ENCODE results near the gene TPPP. TPM values are rescaled to one million over a fixed set of nuclear protein-coding genes. Genes with fewer than 3 reads are reported as not detected.
"Not testable (repeated sequence)": the region's sequence is repeated elsewhere in the genome, so short reads cannot be mapped to it uniquely, and the experiment has no call there.

Gene TPPP
- total and polyA plus RNA-seq, 2 experiments from 2014 or later = 3.7 to 7.7 TPM

GRCh38 chr5:691817-692528, 1.2 kb downstream of the TPPP start:
- DNase-seq (ENCODE audit: low read depth in 1 of 2, low spot score in 1 of 2) = no peak
- H3K36me3 ChIP-seq = no peaks in the 10 kb centered on the region

DNA sequence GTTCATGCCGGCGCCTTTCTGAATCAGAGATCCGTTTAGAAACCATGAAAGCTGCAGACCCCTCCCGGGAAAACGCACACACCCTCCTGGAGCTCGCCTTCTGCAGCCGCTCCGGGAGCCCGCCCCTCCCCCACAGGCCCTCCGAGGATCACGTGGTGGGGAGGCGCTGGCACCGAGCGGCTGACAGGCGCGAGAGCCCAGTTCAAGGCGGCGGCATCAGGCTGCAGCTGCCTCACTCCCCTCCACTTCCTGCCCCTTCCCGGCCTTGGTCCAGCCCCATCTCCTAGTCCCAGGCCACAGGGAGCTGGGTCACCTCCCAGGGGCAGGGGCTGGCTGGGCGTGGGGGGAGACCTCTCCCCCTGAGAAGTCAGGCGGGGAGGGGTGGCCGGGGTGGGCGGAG, 2.1 kb downstream of the TPPP start:
- not testable (repeated sequence) for H3K27ac ChIP-seq; H3K27me3 ChIP-seq; H3K4me1 ChIP-seq (ENCODE audit: low read depth); DNase-seq (ENCODE audit: low read depth in 1 of 2, low spot score in 1 of 2); H3K4me3 ChIP-seq; H3K9me3 ChIP-seq (ENCODE audit: low read depth); H3K36me3 ChIP-seq

More at GRCh38 chr5:691817-692528, 1.2 kb downstream of the TPPP start:
- H3K27ac ChIP-seq = no peak overlapping the region
- no peak overlapping the region for H3K4me3 ChIP-seq
- no peaks in the 10 kb centered on the region for H3K4me1 ChIP-seq (ENCODE audit: low read depth)
- H3K27me3 ChIP-seq = peaks cover 5% of the 10 kb centered on the region
- H3K9me3 ChIP-seq (ENCODE audit: low read depth) = no peaks in the 10 kb centered on the region
- no peak for TF ChIP-seq CTCF (IDR thresholded peaks at IDR 0.05; ENCODE audit: low read depth, low read length)

GRCh38 chr5:690293-690692, 2.9 kb downstream of the TPPP start:
- not testable (repeated sequence) for H3K27me3 ChIP-seq; H3K9me3 ChIP-seq (ENCODE audit: low read depth); H3K4me1 ChIP-seq (ENCODE audit: low read depth); DNase-seq (ENCODE audit: low read depth in 1 of 2, low spot score in 1 of 2); H3K4me3 ChIP-seq; H3K27ac ChIP-seq; H3K36me3 ChIP-seq

DNA sequence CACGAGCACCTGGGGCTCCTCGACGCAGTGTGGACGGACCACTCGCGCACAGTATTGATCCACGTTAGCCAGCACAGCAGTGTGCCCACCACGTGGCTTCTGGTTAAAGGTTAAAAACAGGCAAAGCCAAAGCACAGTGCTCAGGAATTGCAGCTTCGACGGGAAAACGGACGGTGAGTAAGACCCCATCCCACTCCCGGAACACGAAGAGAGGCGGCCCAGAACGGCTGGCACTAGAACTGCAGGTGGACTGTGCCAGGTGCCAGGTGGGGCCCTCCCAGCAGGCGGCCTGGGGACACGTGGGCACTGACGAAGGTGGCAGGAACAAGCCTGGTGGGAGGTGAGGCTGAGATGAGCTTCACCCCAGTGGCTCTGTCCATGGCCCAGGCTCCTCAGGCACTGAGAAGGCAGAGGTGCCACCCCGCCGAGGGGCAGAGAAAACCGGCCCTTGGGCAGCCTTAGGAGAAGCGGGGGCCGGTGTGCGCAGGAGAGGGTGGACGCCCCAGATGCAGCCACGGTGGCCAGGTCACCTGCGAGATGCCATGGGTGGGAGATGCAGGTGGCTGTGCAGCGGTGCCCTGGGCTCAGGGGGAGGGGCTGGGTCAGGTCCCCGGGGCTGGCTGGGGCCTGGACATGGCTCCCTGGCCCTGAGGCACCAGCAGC, 4.7 kb downstream of the TPPP start:
- not testable (repeated sequence) for H3K36me3 ChIP-seq; H3K27me3 ChIP-seq; DNase-seq (ENCODE audit: low read depth in 1 of 2, low spot score in 1 of 2); H3K4me1 ChIP-seq (ENCODE audit: low read depth); H3K4me3 ChIP-seq; H3K27ac ChIP-seq; H3K9me3 ChIP-seq (ENCODE audit: low read depth)

GRCh38 chr5:686936-687335, 6.2 kb downstream of the TPPP start:
- H3K4me3 ChIP-seq; H3K27ac ChIP-seq; H3K27me3 ChIP-seq; H3K9me3 ChIP-seq (ENCODE audit: low read depth); H3K36me3 ChIP-seq; DNase-seq (ENCODE audit: low read depth in 1 of 2, low spot score in 1 of 2); H3K4me1 ChIP-seq (ENCODE audit: low read depth): not testable (repeated sequence)

- not testable (repeated sequence) for H3K36me3 ChIP-seq; H3K4me3 ChIP-seq; H3K27me3 ChIP-seq; DNase-seq (ENCODE audit: low read depth in 1 of 2, low spot score in 1 of 2); H3K9me3 ChIP-seq (ENCODE audit: low read depth); H3K4me1 ChIP-seq (ENCODE audit: low read depth); H3K27ac ChIP-seq
Observed at GRCh38 chr5:686172-686523, 7.0 kb downstream of the TPPP start.

DNA sequence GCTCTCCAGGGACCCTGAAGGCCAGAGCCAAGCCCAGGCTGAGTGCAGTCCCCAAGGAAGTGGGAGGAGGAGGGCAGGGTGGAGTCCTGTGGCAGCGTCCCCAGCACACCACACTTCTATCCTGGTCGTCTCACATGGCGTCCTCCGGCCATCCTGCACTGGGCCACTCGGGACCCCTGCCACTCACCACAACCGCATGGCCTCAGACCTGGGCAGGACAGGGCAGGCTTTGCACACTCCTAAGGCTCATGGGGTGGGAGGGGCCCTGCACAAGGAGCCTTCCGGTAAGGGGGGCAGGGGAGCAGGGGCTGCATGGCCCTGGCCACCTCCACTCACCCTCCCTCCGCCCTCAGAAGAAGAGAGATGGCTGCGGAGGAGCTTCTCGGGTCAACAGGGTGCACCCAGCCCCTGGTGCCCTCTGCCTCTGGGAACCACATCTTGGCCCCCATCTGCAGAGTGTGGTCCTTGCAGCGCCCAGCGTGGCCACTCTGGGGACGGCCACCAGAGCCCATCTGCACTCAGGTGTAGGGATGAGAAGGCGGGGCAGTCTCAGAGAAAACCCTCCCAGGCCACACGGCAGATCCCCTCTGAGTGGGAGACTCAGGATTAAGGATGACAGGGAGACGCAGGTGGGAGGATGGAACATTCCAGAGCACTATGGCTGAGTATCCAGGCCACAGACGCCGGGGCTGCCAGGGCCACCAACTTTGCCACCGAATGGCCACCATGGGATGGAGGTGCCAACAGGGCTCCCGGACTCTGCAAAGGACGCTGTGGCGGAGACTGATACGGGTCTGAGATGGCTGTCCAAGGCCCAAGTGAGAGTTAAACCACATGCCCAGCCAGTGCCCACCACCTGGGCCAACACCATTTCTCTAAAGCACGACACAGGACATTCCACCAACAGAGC, 7.6 kb downstream of the TPPP start:
- DNase-seq (ENCODE audit: low read depth in 1 of 2, low spot score in 1 of 2) = no peak
- Histone ChIP-seq H3K4me1 (ENCODE audit: low read depth) (no peaks in the 10 kb centered on the region), H3K4me3 (no peak overlapping the region), H3K36me3 (no peaks in the 10 kb centered on the region), H3K9me3 (ENCODE audit: low read depth) (no peaks in the 10 kb centered on the region), H3K27me3 (no peaks in the 10 kb centered on the region), H3K27ac (no peak overlapping the region)
- no peak for TF ChIP-seq CTCF (IDR thresholded peaks at IDR 0.05; ENCODE audit: low read depth, low read length)

GRCh38 chr5:684751-685216, 8.4 kb downstream of the TPPP start:
- Histone ChIP-seq H3K4me3 (no peak overlapping the region), H3K9me3 (ENCODE audit: low read depth) (no peaks in the 10 kb centered on the region), H3K27ac (no peak overlapping the region), H3K27me3 (no peaks in the 10 kb centered on the region), H3K4me1 (ENCODE audit: low read depth) (no peaks in the 10 kb centered on the region), H3K36me3 (no peaks in the 10 kb centered on the region)
- DNase-seq (ENCODE audit: low read depth in 1 of 2, low spot score in 1 of 2) = no peak
- TF ChIP-seq CTCF (IDR thresholded peaks at IDR 0.05; ENCODE audit: low read depth, low read length) = no peak

Measured in cardiac muscle cell (in vitro differentiated cells and primary cell).